Activated CD4-positive, alpha-beta T cell treated with anti-CD3 and anti-CD28 coated beads for 36 hours (primary cell): ENCODE results near the gene CD8B2. TPM values are rescaled to one million over a fixed set of nuclear protein-coding genes. Genes with fewer than 3 reads are reported as not detected.
A peak's percentile ranks its signal among the peaks of the same experiment; 100 is the strongest.
"Not testable (repeated sequence)": the region's sequence is repeated elsewhere in the genome, so short reads cannot be mapped to it uniquely, and the experiment has no call there.

Source experiments
- ATAC-seq: fragments of 200-7000 bp; cut with Tn5 transposase; one replicate; pipeline ENCODE4 v1.10.0; 2021; ENCODE audit warnings: mild to moderate bottlenecking, moderate library complexity
- CTCF ChIA-PET: fragments of 350-600 bp; sonication (Branson Sonifier 250); formaldehyde crosslinking; loops from one replicate; lab custom pipeline; 2021; ENCODE audit warnings: antibody characterized with exemption; lab: Charles Lee
- POLR2A ChIA-PET: fragments of 350-600 bp; sonication (Branson Sonifier 250); formaldehyde crosslinking; loops from one replicate; lab custom pipeline; 2021; ENCODE audit warnings: antibody characterized with exemption, inconsistent platforms; lab: Charles Lee
- DNase-seq: peaks from one replicate; pipeline ENCODE4 v3.0.0-alpha.2; 2020
- H3K27ac Mint-ChIP-seq: one replicate; pipeline ENCODE4 v1.8.0; 2021; ENCODE audit warnings: mixed read lengths
- H3K27me3 Mint-ChIP-seq: one replicate; pipeline ENCODE4 v1.8.0; 2021; ENCODE audit warnings: mixed read lengths
- H3K36me3 Mint-ChIP-seq: one replicate; pipeline ENCODE4 v1.8.0; 2021; ENCODE audit warnings: low read depth, mixed read lengths
- H3K4me1 Mint-ChIP-seq: one replicate; pipeline ENCODE4 v1.8.0; 2021; ENCODE audit warnings: mixed read lengths
- H3K4me3 Mint-ChIP-seq: one replicate; pipeline ENCODE4 v1.8.0; 2021; ENCODE audit warnings: mild to moderate bottlenecking, moderate library complexity, mixed read lengths
- H3K9me3 Mint-ChIP-seq: one replicate; pipeline ENCODE4 v1.8.0; 2021; ENCODE audit warnings: low read depth, mixed read lengths
- intact Hi-C, 2 experiments: fragments of 100-400 bp; cut with DNase I in 1 of 2; cut with micrococcal nuclease in 1 of 2; formaldehyde crosslinking; loops; one replicate each; pipeline versions ENCODE4 v1.14.2 to v1.15.1; 2022 to 2024; cut with DNase I, micrococcal nuclease
- total RNA-seq, 2 experiments: library from RNA; stranded (reverse); gene quantifications; one replicate each; pipeline ENCODE4 v1.2.3, GENCODE V29; 2021

The CD8B2 gene
- total RNA-seq, 2 experiments from 2014 or later: 0.09 to 0.11 TPM

- not testable (repeated sequence) for ATAC-seq, DNase-seq, H3K27me3 Mint-ChIP-seq, H3K36me3 Mint-ChIP-seq, H3K4me3 Mint-ChIP-seq, H3K9me3 Mint-ChIP-seq
- POLR2A ChIA-PET: interaction anchor here (0.5 kb wide), 1 partner anchor 469 kb away, joined by 3 read pairs; no protein-coding TSS in a partner anchor
- intact Hi-C loops: loop anchor here in 1 of 2 experiments (5.0 kb wide), 1 partner anchor 374 kb away; the partner anchor contains the start of gene UXS1
- CTCF ChIA-PET: interaction anchor here (0.7 to 3.1 kb wide), 6 partner anchors 11 to 29 kb away, joined by 3 to 19 read pairs (median 4); no protein-coding TSS in a partner anchor
- H3K4me1 Mint-ChIP-seq: peaks cover 29% of the 10 kb centered on the region
- H3K27ac Mint-ChIP-seq: peak overlapping the region; percentile 78
Measured at GRCh38 chr2:106566484-106566883, 79.3 kb downstream of the CD8B2 start.

- H3K9me3 Mint-ChIP-seq: no peaks in the 10 kb centered on the region
- peaks cover 6% of the 10 kb centered on the region for H3K27me3 Mint-ChIP-seq
- peaks cover 14% of the 10 kb centered on the region for H3K4me1 Mint-ChIP-seq
- ATAC-seq: no peak
- ChIA-PET POLR2A (interaction anchor here (0.6 kb wide), 1 partner anchor 13 kb away, joined by 3 read pairs; no protein-coding TSS in a partner anchor), CTCF (interaction anchor here (1.2 to 1.7 kb wide), 2 partner anchors 11 to 12 kb away, joined by 3 to 13 read pairs; no protein-coding TSS in a partner anchor)
- DNase-seq: no peak
- no peak overlapping the region for H3K4me3 Mint-ChIP-seq
- no peaks in the 10 kb centered on the region for H3K36me3 Mint-ChIP-seq
- intact Hi-C loops: no loop called here
- H3K27ac Mint-ChIP-seq: no peak overlapping the region
Measured at GRCh38 chr2:106570316-106570715, 83.2 kb downstream of the CD8B2 start.

Other genes with a start within 250 kb of the CD8B2 start
- gene RGPD3, start 19.0 kb upstream of the CD8B2 start, total RNA-seq: under 1 TPM; 0.05 to 0.14 TPM